A549 treated with GW870086 at 1 μM for 4 hours (cell line): ENCODE results near the gene CSTF2T. TPM values are rescaled to one million over a fixed set of nuclear protein-coding genes. Genes with fewer than 3 reads are reported as not detected.

Source experiments
- total RNA-seq: library from RNA; stranded (reverse); fragments of 200-300 nt; extraction: Qiagen RNA extraction; gene quantifications from 5 replicates; pipeline ENCODE4 v1.2.3, GENCODE V29; 2022; ENCODE audit warnings: low read depth

The CSTF2T gene, protein sequence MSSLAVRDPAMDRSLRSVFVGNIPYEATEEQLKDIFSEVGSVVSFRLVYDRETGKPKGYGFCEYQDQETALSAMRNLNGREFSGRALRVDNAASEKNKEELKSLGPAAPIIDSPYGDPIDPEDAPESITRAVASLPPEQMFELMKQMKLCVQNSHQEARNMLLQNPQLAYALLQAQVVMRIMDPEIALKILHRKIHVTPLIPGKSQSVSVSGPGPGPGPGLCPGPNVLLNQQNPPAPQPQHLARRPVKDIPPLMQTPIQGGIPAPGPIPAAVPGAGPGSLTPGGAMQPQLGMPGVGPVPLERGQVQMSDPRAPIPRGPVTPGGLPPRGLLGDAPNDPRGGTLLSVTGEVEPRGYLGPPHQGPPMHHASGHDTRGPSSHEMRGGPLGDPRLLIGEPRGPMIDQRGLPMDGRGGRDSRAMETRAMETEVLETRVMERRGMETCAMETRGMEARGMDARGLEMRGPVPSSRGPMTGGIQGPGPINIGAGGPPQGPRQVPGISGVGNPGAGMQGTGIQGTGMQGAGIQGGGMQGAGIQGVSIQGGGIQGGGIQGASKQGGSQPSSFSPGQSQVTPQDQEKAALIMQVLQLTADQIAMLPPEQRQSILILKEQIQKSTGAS
- 15.7 to 17.0 TPM (median 16.3 TPM) in 5 replicates for total RNA-seq

GRCh38 chr10:51699475-51700227 lies at the start of gene CSTF2T:
Gene CSTF2T, minus strand, starts transcription at chr10:51699595. Its CDS starts 46 bp downstream, at chr10:51699549.

